Right lobe of liver (tissue), 6 donors: Measurements from ENCODE around the gene DOCK10. TPM values are rescaled to one million over a fixed set of nuclear protein-coding genes. Genes with fewer than 3 reads are reported as not detected.

ENCODE experiments used
- ATAC-seq, 4 donors: fragments of 200-7000 bp; cut with Tn5 transposase; one replicate each; pipeline ENCODE4 v1.9.1; 2020; ENCODE audit warnings: mild to moderate bottlenecking in 4 of 4, moderate library complexity in 4 of 4
- DNase-seq, 3 donors: peaks; one replicate each; pipeline ENCODE4 v3.0.0-alpha.2; 2020
- H3K27ac ChIP-seq, 3 donors: fragments of 200-600 bp; one replicate each; pipeline ENCODE4 v1.8.0; 2022
- H3K27me3 ChIP-seq, 2 donors: fragments of 200-600 bp; one replicate each; pipeline ENCODE4 v1.8.0; 2022
- H3K36me3 ChIP-seq, 4 donors: fragments of 200-600 bp; sonication (generic) in 1 of 4; one replicate each; pipeline versions ENCODE4 v1.5.1 to v1.8.0; 2017 to 2022; ENCODE audit warnings: control low read depth in 1 of 4
- H3K4me1 ChIP-seq, 4 donors: fragments of 200-600 bp; sonication (generic) in 1 of 4; one replicate each; pipeline versions ENCODE4 v1.5.1 to v1.8.0; 2017 to 2022; ENCODE audit warnings: control low read depth in 1 of 4
- H3K4me3 ChIP-seq, 3 donors: fragments of 200-600 bp; one replicate each; pipeline ENCODE4 v1.8.0; 2022
- H3K9me3 ChIP-seq, 4 donors: fragments of 200-600 bp; sonication (generic) in 1 of 4; one replicate each; pipeline versions ENCODE4 v1.5.1 to v1.8.0; 2017 to 2022; ENCODE audit warnings: control low read depth in 1 of 4
- POLR2A ChIP-seq: fragments of 450-650 bp; IDR thresholded peaks from one replicate; pipeline ENCODE4 v1.6.1; 2017; ENCODE audit warnings: antibody characterized with exemption, mild to moderate bottlenecking
- WGBS: methylation state at CpG from one replicate; pipeline ENCODE4 v1.1.6; 2018; ENCODE audit warnings: low coverage, low lambda C conversion rate; ENCODE audit not compliant: insufficient coverage; ENCODE audit errors: missing lambda C conversion rate; 5-methylcytosine and 5-hydroxymethylcytosine counted together
- intact Hi-C, 2 donors: fragments of 100-400 bp; cut with DNase I; formaldehyde crosslinking; loops; one replicate each; pipeline versions ENCODE4 v1.11.2 to v1.14.1; 2022
- total RNA-seq, 6 experiments: library from RNA; depleted of rRNA in 2 of 6; stranded (reverse); fragments of >200 nt in 2 of 6; fragmentation: NEBNext Ultra II Directional in 3 of 6; extraction: Animal tissue kit (Norgen Biotek cat#: 25700) in 3 of 6; gene quantifications; one replicate each; pipeline versions ENCODE4 v1.1.0 to v1.2.4, GENCODE V29; 2016 to 2023
- TF ChIP-seq, protein P1 (sequence below), 4 donors: fragments of 200-600 bp in 3 of 4; fragments of 450-650 bp in 1 of 4; IDR thresholded peaks; one replicate each; pipeline versions ENCODE4 v1.5.1 to v1.8.0; 2016 to 2022; ENCODE audit warnings: antibody characterized with exemption in 4 of 4, mild to moderate bottlenecking in 2 of 4
- donor health status: DM: no; HTN: yes; CAD: no.
- donor health status: DM: no; HTN: no; CAD: no.
- donor health status: DM: no; HTN: no; CAD: no.
- donor health status: DM: no; HTN: yes; CAD: no.
- donor health status: DM: no; HTN: yes; CAD: no.

DOCK10 gene
- total RNA-seq, 6 experiments from 2014 or later, result 5.1 to 10.2 (median 7.1) TPM

- WGBS, result 64% methylated on average over 4 of the region's 4 CpGs
- H3K27me3 ChIP-seq, result no peaks in the 10 kb centered on the region
- intact Hi-C loops, result no loop called here
- H3K4me3 ChIP-seq, result no peak overlapping the region
- H3K4me1 ChIP-seq, result no peaks in the 10 kb centered on the region
- no peak for ATAC-seq
- no peak overlapping the region for H3K27ac ChIP-seq
- DNase-seq, result no peak
- H3K36me3 ChIP-seq, result no peaks in the 10 kb centered on the region
- H3K9me3 ChIP-seq, result no peaks in the 10 kb centered on the region
- TF ChIP-seq, protein P1, sequence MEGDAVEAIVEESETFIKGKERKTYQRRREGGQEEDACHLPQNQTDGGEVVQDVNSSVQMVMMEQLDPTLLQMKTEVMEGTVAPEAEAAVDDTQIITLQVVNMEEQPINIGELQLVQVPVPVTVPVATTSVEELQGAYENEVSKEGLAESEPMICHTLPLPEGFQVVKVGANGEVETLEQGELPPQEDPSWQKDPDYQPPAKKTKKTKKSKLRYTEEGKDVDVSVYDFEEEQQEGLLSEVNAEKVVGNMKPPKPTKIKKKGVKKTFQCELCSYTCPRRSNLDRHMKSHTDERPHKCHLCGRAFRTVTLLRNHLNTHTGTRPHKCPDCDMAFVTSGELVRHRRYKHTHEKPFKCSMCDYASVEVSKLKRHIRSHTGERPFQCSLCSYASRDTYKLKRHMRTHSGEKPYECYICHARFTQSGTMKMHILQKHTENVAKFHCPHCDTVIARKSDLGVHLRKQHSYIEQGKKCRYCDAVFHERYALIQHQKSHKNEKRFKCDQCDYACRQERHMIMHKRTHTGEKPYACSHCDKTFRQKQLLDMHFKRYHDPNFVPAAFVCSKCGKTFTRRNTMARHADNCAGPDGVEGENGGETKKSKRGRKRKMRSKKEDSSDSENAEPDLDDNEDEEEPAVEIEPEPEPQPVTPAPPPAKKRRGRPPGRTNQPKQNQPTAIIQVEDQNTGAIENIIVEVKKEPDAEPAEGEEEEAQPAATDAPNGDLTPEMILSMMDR (IDR thresholded peaks at IDR 0.05), result no peak
- no peak for TF ChIP-seq POLR2A
These were observed 31.5 kb downstream of the DOCK10 start for GRCh38 chr2:225010804-225011203.

GRCh38 chr2:225009768-225010167, 32.5 kb downstream of the DOCK10 start:
- H3K36me3 ChIP-seq, result no peaks in the 10 kb centered on the region
- intact Hi-C loops, result no loop called here
- 75% methylated on average over 2 of the region's 2 CpGs for WGBS
- H3K4me1 ChIP-seq, result no peaks in the 10 kb centered on the region
- H3K9me3 ChIP-seq, result no peaks in the 10 kb centered on the region
- no peak for TF ChIP-seq POLR2A
- TF ChIP-seq, protein P1 (IDR thresholded peaks at IDR 0.05), result no peak
- no peak overlapping the region for H3K4me3 ChIP-seq
- no peak for ATAC-seq
- H3K27ac ChIP-seq, result no peak overlapping the region
- no peaks in the 10 kb centered on the region for H3K27me3 ChIP-seq
- no peak for DNase-seq

- ATAC-seq, result peak in 2 of 4 donors; percentile 12 to 36
These were observed 33.3 kb downstream of the DOCK10 start for GRCh38 chr2:225008935-225009334.

GRCh38 chr2:225008179-225008856, 34.0 kb downstream of the DOCK10 start:
- ATAC-seq (peak in 1 of 4 donors; percentile 39), DNase-seq (no peak)
- Histone ChIP-seq H3K36me3 (no peaks in the 10 kb centered on the region), H3K4me1 (no peaks in the 10 kb centered on the region), H3K9me3 (no peaks in the 10 kb centered on the region), H3K4me3 (no peak overlapping the region), H3K27me3 (no peaks in the 10 kb centered on the region), H3K27ac (no peak overlapping the region)
- WGBS, result 56% methylated on average over 3 of the region's 3 CpGs
- TF ChIP-seq, protein P1 (IDR thresholded peaks at IDR 0.05), result no peak
- TF ChIP-seq POLR2A, result no peak
- intact Hi-C loops, result no loop called here

More at GRCh38 chr2:225008935-225009334, 33.3 kb downstream of the DOCK10 start:
- intact Hi-C loops, result no loop called here
- Histone ChIP-seq H3K27ac (no peak overlapping the region), H3K27me3 (no peaks in the 10 kb centered on the region), H3K9me3 (no peaks in the 10 kb centered on the region), H3K4me3 (no peak overlapping the region), H3K4me1 (no peaks in the 10 kb centered on the region), H3K36me3 (no peaks in the 10 kb centered on the region)
- TF ChIP-seq, protein P1 (IDR thresholded peaks at IDR 0.05), result peak in 3 of 4 donors; percentile 4 to 27 (median 27)
- TF ChIP-seq POLR2A, result no peak
- 53% methylated on average over 5 of the region's 5 CpGs for WGBS
- no peak for DNase-seq
